ENCODE results near the gene TIMP4.

GRCh38 chr3:12143949-12144504 is 14.7 kb downstream of the TIMP4 start:
- TF ChIP-seq CTCF (IDR thresholded peaks at IDR 0.05) (no peak), POLR2A (IDR thresholded peaks at IDR 0.05) (no peak), POLR2AphosphoS5 (IDR thresholded peaks at IDR 0.05) (peak; percentile 63 to 84 (median 76))
